ENCODE data around the gene USH1G.
A peak's percentile ranks its signal among the peaks of the same experiment; 100 is the strongest.
"Not testable (repeated sequence)": the region's sequence is repeated elsewhere in the genome, so short reads cannot be mapped to it uniquely, and the experiment has no call there.

Gene USH1G

GRCh38 chr17:74922694-74923537 is at the start of gene USH1G:
TSS of gene USH1G (minus strand) at chr17:74923255. CDS start at chr17:74923073, 182 bp downstream.
- no peak for DNase-seq

- DNase-seq = peak; percentile 80 to 82
Observed at GRCh38 chr17:74972107-74972972, 49.3 kb upstream of the USH1G start, which contains the start of gene HID1. TSS of gene HID1 (minus strand) at chr17:74972759. CDS start at chr17:74972656, 103 bp downstream.

- DNase-seq = no peak
Observed at GRCh38 chr17:74971842-74972106, 48.7 kb upstream of the USH1G start.

GRCh38 chr17:74971069-74971841 is 48.2 kb upstream of the USH1G start:
- DNase-seq = no peak

GRCh38 chr17:74970395-74970794 is 47.3 kb upstream of the USH1G start:
- DNase-seq = no peak

- DNase-seq = not testable (repeated sequence)
Observed at GRCh38 chr17:74969501-74969900, 46.4 kb upstream of the USH1G start.

- no peak for DNase-seq
Observed at GRCh38 chr17:74968361-74968780, 45.3 kb upstream of the USH1G start.

- DNase-seq = no peak
Observed at GRCh38 chr17:74964988-74965622, 42.0 kb upstream of the USH1G start.

GRCh38 chr17:74964246-74964761 is 41.2 kb upstream of the USH1G start:
- DNase-seq = no peak

- no peak for DNase-seq
Observed at GRCh38 chr17:74963656-74964055, 40.6 kb upstream of the USH1G start.

GRCh38 chr17:74962622-74963394 is 39.8 kb upstream of the USH1G start:
- DNase-seq = no peak

GRCh38 chr17:74961657-74962350 is 38.7 kb upstream of the USH1G start:
- DNase-seq = peak; percentile 84 to 89

GRCh38 chr17:74960570-74961342 is 37.7 kb upstream of the USH1G start:
- DNase-seq = peak; percentile 27 to 37

- no peak for DNase-seq
Observed at GRCh38 chr17:74959826-74960515, 36.9 kb upstream of the USH1G start.

GRCh38 chr17:74957935-74958740 is 35.1 kb upstream of the USH1G start:
- peak; percentile 64 to 81 for DNase-seq

- DNase-seq = no peak
Observed at GRCh38 chr17:74956093-74956492, 33.0 kb upstream of the USH1G start.

GRCh38 chr17:74954665-74955421 is 31.8 kb upstream of the USH1G start:
- DNase-seq = no peak

GRCh38 chr17:74954115-74954514 is 31.1 kb upstream of the USH1G start:
- no peak for DNase-seq

Data from activated CD4-positive, alpha-beta T cell treated with anti-CD3 and anti-CD28 coated beads for 4 hours (primary cell).